NCI-H1436 (cell line): ENCODE results near the gene OARD1.
"Not testable (repeated sequence)": the region's sequence is repeated elsewhere in the genome, so short reads cannot be mapped to it uniquely, and the experiment has no call there.

Experiments used
- DNase-seq: peaks from one replicate; lab custom pipeline; 2025; lab: John Stamatoyannopoulos, UW

The OARD1 gene

GRCh38 chr6:41025966-41026530, 46.1 kb downstream of the OARD1 start:
- no peak for DNase-seq

- no peak for DNase-seq
These were observed 49.0 kb downstream of the OARD1 start for GRCh38 chr6:41023114-41023513.

GRCh38 chr6:41022294-41022693, 49.9 kb downstream of the OARD1 start:
- no peak for DNase-seq

GRCh38 chr6:41021832-41022231, 50.3 kb downstream of the OARD1 start:
- DNase-seq, result no peak

GRCh38 chr6:41017663-41018062, 54.5 kb downstream of the OARD1 start:
- no peak for DNase-seq

- not testable (repeated sequence) for DNase-seq
These were observed 56.3 kb downstream of the OARD1 start for GRCh38 chr6:41015860-41016259.

- DNase-seq, result no peak
These were observed 57.4 kb downstream of the OARD1 start for GRCh38 chr6:41014780-41015179.
